ENCODE results near the gene TEX35. TPM values are rescaled to one million over a fixed set of nuclear protein-coding genes. Genes with fewer than 3 reads are reported as not detected.

TEX35 gene
- total RNA-seq, 1 experiment from 2014 or later: not detected

- no TSS peak for BruUV-seq (replicated peaks)
- H3K27me3 ChIP-seq (ENCODE audit: insufficient read depth, low read length): no peaks in the 10 kb centered on the region
- no peak overlapping the region for H2AFZ ChIP-seq (ENCODE audit: low read depth, low read length, poor library complexity, severe bottlenecking)
- ChIA-PET CTCF (interaction anchor here (1.1 to 5.8 kb wide), 5 partner anchors 213 to 463 kb away, joined by 3 to 42 read pairs (median 4); no protein-coding TSS in a partner anchor), RAD21 (ENCODE audit: low non-redundant PET in 1 of 2, low total read pairs in 2 of 2, uncharacterized antibody in 2 of 2, unreplicated experiment in 2 of 2) (interaction anchor here in 1 of 2 experiments (0.6 to 1.2 kb wide), 2 partner anchors 143 to 463 kb away, joined by 3 to 4 read pairs; no protein-coding TSS in a partner anchor), POLR2A (no interaction called here)
- peaks cover 36 to 54% of the 10 kb centered on the region in 2 experiments for H3K4me1 ChIP-seq (ENCODE audit: control insufficient read depth in 1 of 2, insufficient read depth in 2 of 2, low read length in 2 of 2)
- H3K4me2 ChIP-seq (ENCODE audit: low read length): no peak overlapping the region
- intact Hi-C loops (cut with micrococcal nuclease): no loop called here
- H3K9ac ChIP-seq (ENCODE audit: low read length): no peak overlapping the region
- H3K36me3 ChIP-seq (ENCODE audit: control insufficient read depth in 1 of 2, insufficient read depth in 2 of 2, low read length in 2 of 2): no peaks in the 10 kb centered on the region
- no peak for TF ChIP-seq TCF7L2 (IDR thresholded peaks at IDR 0.05; ENCODE audit: borderline replicate concordance, extremely low read depth, insufficient read depth, insufficient read length)
- TF ChIP-seq SIN3A (IDR thresholded peaks at IDR 0.05; ENCODE audit: low read depth): no peak
- no peak for TF ChIP-seq YY1 (IDR thresholded peaks at IDR 0.05; ENCODE audit: extremely low read depth, insufficient replicate concordance, low read depth, low read length)
- TF ChIP-seq ELF1 (IDR thresholded peaks at IDR 0.05; ENCODE audit: borderline replicate concordance, low read depth): no peak
- no peak for TF ChIP-seq MAX (IDR thresholded peaks at IDR 0.05)
- no peak for TF ChIP-seq RAD21 (IDR thresholded peaks at IDR 0.05; ENCODE audit: low read depth)
- no peak for TF ChIP-seq REST (IDR thresholded peaks at IDR 0.05; ENCODE audit: low read depth)
- TF ChIP-seq SP1 (IDR thresholded peaks at IDR 0.05; ENCODE audit: low read depth): no peak
- TF ChIP-seq FOSL1 (IDR thresholded peaks at IDR 0.05; ENCODE audit: low read depth): no peak
- TF ChIP-seq ZBTB33 (IDR thresholded peaks at IDR 0.05; ENCODE audit: extremely low read depth, insufficient replicate concordance, low read length): no peak
- no peak for TF ChIP-seq JUND (IDR thresholded peaks at IDR 0.05)
- no peak for TF ChIP-seq CEBPB (IDR thresholded peaks at IDR 0.05; ENCODE audit: low read depth)
- no peak for TF ChIP-seq ZFX (IDR thresholded peaks at IDR 0.05)
- TF ChIP-seq SRF (IDR thresholded peaks at IDR 0.05; ENCODE audit: low read depth): no peak
- TF ChIP-seq ATF3 (IDR thresholded peaks at IDR 0.05): no peak
- no peak for TF ChIP-seq POLR2A (IDR thresholded peaks at IDR 0.05; ENCODE audit: borderline replicate concordance, extremely low read depth, insufficient read depth, insufficient read length)
- TF ChIP-seq EZH2 (IDR thresholded peaks at IDR 0.05): no peak
- TF ChIP-seq CBX3 (IDR thresholded peaks at IDR 0.05; ENCODE audit: low read depth): no peak
- TF ChIP-seq EGR1 (IDR thresholded peaks at IDR 0.05; ENCODE audit: low read depth): no peak
- TF ChIP-seq POLR2AphosphoS5 (IDR thresholded peaks at IDR 0.05; ENCODE audit: low read depth, low read length): no peak
- H4K20me1 ChIP-seq (ENCODE audit: insufficient read depth): no peaks in the 10 kb centered on the region
- no peak for DNase-seq (ENCODE audit: low read depth, low spot score)
- H3K9me3 ChIP-seq (ENCODE audit: control insufficient read depth in 1 of 2, insufficient read depth in 1 of 2, low read depth in 1 of 2, low read length in 2 of 2): no peaks in the 10 kb centered on the region
- H3K4me3 ChIP-seq (replicated peaks in 1 of 2; ENCODE audit: low read depth in 1 of 2, low read length in 2 of 2): no peak overlapping the region
- H3K9me2 ChIP-seq (ENCODE audit: insufficient read depth): no peaks in the 10 kb centered on the region
- no peak for ATAC-seq
- no peaks in the 10 kb centered on the region for H3K79me2 ChIP-seq (ENCODE audit: insufficient read depth, low read length)
- H3K27ac ChIP-seq (ENCODE audit: low read depth, low read length): no peak overlapping the region
Measured at GRCh38 chr1:178540646-178541045, 27.7 kb downstream of the TEX35 start.
